C4-2B (cell line): ENCODE data around the gene ROR1.

Experiments
- CTCF ChIP-seq: fragments of 450-650 bp; conservative IDR thresholded peaks from 2 replicates; pipeline ENCODE4 v1.5.1; 2017; ENCODE audit warnings: mild to moderate bottlenecking
- ZFX ChIP-seq: fragments of 450-650 bp; IDR thresholded peaks from 2 replicates; pipeline ENCODE4 v1.6.1; 2017

DNA sequence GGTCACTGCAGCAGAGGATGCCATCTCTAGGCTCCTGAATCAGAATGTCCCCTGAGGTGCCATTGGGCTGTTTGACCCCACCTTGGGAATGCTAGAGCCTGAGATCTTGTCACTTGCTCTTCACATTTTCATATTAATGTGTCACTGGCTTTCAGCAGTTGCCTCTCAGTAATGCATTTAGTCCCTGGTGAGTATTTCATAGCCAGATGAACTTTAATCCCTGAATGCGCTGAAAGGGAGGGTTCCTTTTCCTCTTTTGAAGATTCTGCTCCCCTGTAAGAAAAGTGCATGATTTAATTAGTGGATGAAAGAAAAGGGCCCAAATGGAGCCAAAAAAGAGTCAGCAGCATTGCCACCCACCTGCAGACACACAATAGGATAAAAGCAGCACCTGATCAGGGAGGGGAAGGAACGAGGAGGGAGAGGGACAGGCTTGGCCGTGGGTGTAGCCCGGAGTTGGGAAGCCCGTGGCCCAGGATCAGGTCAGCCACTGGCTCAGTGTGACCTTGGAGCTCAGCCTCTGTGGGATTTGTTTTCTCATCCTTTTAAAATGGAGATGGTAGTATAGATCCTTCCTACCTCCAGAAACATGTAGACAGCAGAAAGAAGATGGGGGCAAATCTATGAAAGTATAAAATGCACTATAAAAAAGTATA lies 31.1 kb downstream of the ROR1 start:
- TF ChIP-seq CTCF = no peak
- no peak for TF ChIP-seq ZFX
